Activated naive CD8-positive, alpha-beta T cell treated with anti-CD3 and anti-CD28 coated beads, Interleukin-2, amount 50 U/mL, for 24 hours (primary cell): Measurements from ENCODE around the gene SH2D4B.

Experiments
- ATAC-seq: fragments of 150-1000 bp; cut with Tn5 transposase; one replicate; pipeline ENCODE4 v1.10.0; 2021
- DNase-seq: peaks from one replicate; pipeline ENCODE4 v3.0.0; 2021
- H3K27ac Mint-ChIP-seq: one replicate; pipeline ENCODE4 v1.8.0; 2021; ENCODE audit warnings: mild to moderate bottlenecking, mixed read lengths
- H3K27me3 Mint-ChIP-seq: one replicate; pipeline ENCODE4 v1.8.0; 2021; ENCODE audit warnings: mixed read lengths
- H3K36me3 Mint-ChIP-seq: one replicate; pipeline ENCODE4 v1.8.0; 2021; ENCODE audit warnings: low read depth, mixed read lengths
- H3K4me1 Mint-ChIP-seq: one replicate; pipeline ENCODE4 v1.8.0; 2021; ENCODE audit warnings: mixed read lengths
- H3K4me3 Mint-ChIP-seq: one replicate; pipeline ENCODE4 v1.8.0; 2021; ENCODE audit warnings: mild to moderate bottlenecking, moderate library complexity, mixed read lengths
- H3K9me3 Mint-ChIP-seq: one replicate; pipeline ENCODE4 v1.8.0; 2021; ENCODE audit warnings: mixed read lengths

Gene SH2D4B

DNA sequence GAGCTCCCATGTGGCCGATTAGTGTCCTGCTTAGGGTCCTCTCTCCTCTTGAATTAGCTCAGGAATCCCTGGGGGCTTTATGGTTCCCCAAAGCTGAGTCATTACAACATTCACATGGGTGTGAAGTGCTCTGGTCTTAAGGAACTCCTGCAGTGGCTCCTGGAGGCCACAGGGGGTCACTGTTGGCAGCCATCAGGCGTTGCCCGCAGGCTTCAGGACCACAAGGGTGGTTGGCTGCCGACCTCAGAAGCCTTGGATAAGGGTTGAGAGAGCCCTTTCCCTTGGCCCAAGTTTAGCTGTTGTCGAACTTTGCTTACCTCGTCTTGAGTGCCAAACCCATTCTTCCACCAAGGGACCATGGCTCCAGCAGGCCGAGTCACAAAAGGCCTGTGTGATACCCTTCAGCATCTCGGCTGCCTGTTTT lies 61.7 kb downstream of the SH2D4B start:
- DNase-seq (peak; percentile 53), ATAC-seq (peak; percentile 60)
- Mint-ChIP-seq H3K27ac (no peak overlapping the region), H3K27me3 (no peaks in the 10 kb centered on the region), H3K9me3 (no peaks in the 10 kb centered on the region), H3K4me1 (peaks cover 8% of the 10 kb centered on the region), H3K4me3 (no peak overlapping the region), H3K36me3 (no peaks in the 10 kb centered on the region)

DNA sequence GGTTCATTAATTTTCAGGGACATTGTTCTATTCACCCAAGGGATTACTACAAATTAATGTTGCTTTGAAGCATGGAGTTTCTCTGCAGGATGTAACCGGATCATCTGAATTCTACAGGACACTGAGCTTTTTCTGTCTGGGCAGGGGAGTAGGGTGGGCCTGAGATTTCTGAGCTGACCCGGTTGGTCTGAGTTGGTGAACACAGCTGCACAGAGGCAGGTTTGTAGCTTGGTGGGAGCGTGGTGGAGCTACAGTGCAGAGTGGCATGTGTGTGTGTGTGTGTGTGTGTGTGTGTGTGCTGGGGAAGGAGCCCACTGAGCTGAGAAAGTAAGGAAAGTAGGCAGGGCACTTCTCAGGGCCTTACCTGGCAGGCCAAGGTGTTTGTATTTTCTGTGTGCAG lies 62.6 kb downstream of the SH2D4B start:
- DNase-seq (no peak), ATAC-seq (no peak)
- no peaks in the 10 kb centered on the region for H3K27me3 Mint-ChIP-seq
- no peaks in the 10 kb centered on the region for H3K9me3 Mint-ChIP-seq
- no peak overlapping the region for H3K4me3 Mint-ChIP-seq
- H3K4me1 Mint-ChIP-seq: peaks cover 8% of the 10 kb centered on the region
- no peaks in the 10 kb centered on the region for H3K36me3 Mint-ChIP-seq
- no peak overlapping the region for H3K27ac Mint-ChIP-seq

DNA sequence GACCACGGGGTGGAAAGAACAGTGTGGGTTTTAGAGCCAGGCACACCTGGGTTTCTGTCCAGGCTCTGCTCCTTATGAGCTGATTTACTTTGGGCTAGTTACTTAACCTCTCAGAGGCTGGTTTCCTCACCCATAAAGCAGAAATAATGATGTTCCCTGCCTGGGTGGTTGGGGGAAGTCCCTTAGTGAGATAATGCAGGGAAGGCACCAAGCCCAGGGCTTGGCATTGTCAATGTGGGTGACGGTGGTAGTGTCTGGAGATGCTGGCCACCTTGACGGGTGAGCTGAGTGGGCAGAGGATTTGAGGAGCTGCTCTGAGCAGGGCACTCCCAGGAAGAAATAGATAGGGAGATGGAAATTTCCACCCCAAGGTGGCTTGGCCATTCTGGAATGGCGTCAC lies 65.2 kb downstream of the SH2D4B start:
- H3K4me3 Mint-ChIP-seq: no peak overlapping the region
- no peaks in the 10 kb centered on the region for H3K27me3 Mint-ChIP-seq
- H3K9me3 Mint-ChIP-seq: no peaks in the 10 kb centered on the region
- peaks cover 5% of the 10 kb centered on the region for H3K4me1 Mint-ChIP-seq
- H3K27ac Mint-ChIP-seq: no peak overlapping the region
- no peaks in the 10 kb centered on the region for H3K36me3 Mint-ChIP-seq
- no peak for DNase-seq
- no peak for ATAC-seq

DNA sequence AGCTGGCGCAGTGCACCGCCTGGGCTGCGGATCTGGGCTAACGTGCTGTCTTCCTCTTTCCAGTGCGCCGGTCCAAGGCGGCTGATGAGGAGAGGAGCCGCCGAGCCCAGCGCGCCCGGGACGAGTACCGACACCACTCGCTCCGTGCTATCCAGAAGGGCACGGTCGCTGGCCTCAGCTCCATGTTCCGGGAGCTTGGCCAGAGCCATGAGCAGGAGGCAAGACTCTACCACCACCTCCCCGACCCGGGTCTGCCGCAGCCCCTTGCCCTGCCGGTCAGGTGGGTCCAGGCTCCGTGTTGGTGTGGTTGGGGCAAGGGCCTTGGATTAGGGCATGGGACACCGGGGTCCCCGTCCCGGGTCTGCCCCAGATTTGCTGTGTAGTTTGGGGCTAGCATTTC lies 65.8 kb downstream of the SH2D4B start:
- H3K27me3 Mint-ChIP-seq: no peaks in the 10 kb centered on the region
- H3K4me3 Mint-ChIP-seq: no peak overlapping the region
- H3K9me3 Mint-ChIP-seq: no peaks in the 10 kb centered on the region
- H3K27ac Mint-ChIP-seq: no peak overlapping the region
- ATAC-seq (no peak), DNase-seq (no peak)
- no peaks in the 10 kb centered on the region for H3K36me3 Mint-ChIP-seq
- H3K4me1 Mint-ChIP-seq: peaks cover under 1% of the 10 kb centered on the region

DNA sequence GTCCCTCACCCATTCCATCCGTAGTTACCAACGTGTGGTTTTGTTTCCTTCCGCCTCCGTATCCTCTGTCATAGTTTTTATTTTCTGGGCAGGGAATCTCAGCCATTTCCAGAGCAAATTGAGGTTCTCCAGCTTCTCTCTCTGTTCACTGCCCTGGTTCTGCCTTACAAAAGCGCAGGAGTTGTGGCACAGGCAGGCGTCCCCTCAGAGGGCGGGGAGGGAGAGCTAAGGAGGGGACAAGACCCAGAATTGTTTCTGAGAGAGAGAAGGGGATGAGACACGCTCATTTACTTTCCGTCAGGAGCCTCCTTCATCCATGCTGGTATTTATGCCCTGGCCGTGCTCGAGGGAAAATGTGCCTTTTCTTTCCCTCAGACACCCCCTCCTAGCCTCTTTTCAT lies 71.0 kb downstream of the SH2D4B start:
- Mint-ChIP-seq H3K4me1 (peaks cover 3% of the 10 kb centered on the region), H3K27me3 (no peaks in the 10 kb centered on the region), H3K4me3 (no peak overlapping the region), H3K9me3 (peaks cover 1% of the 10 kb centered on the region), H3K27ac (no peak overlapping the region), H3K36me3 (no peaks in the 10 kb centered on the region)
- no peak for ATAC-seq
- DNase-seq: no peak

DNA sequence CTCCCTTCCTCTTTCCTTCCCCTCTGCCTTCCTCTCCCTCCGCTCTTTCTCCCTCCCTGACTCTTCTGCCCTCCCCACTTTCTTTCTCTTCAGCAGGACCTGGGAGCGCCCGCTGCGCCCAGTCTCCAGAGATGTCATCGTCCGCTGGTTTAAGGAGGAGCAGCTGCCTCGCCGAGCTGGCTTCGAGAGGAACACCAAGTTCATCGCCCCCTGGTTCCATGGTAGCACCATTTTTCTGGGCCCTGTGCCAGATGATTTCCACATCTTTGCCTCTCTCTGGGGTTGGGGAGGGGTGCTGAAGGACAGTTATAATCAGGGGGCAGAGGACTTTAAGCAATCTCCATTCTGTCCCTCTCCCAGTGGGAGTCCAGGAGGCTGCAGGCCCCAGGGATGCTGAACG lies 71.6 kb downstream of the SH2D4B start:
- Mint-ChIP-seq H3K4me1 (peaks cover 3% of the 10 kb centered on the region), H3K9me3 (peaks cover 4% of the 10 kb centered on the region)
- DNase-seq: no peak

DNA sequence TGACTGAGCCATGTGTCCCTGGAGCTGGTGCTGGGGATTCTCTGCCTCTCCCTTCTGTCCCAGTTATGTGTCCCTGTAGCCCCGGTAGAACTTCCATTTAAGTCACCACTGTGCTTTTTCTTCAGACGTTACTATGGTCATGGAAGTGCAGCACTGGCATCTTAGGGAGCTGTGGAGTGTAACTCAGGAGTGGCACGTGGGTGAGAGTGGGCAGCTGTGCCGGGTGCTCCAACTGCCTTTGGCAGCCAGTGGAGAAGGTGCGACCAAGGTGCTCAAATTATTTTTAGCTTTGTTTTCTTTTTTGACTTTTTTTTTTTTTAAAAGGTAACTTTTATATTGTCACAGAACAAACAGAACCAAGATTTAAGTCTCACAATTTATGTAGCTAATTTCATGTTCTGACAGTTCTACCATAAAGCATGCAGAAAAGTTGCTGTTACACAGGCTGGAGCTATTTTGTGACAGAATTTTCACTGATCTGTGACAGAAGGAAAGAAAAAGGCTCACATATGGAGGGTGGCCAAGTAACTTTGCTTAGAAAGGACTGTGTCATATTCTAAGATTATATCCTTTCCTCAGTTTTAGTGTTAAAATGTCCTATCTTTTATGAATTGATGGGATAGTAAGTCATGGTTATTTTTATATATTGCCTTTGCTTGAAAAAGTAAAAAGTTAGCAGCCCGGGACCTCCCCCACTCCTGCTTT lies 73.9 kb downstream of the SH2D4B start:
- DNase-seq (no peak), ATAC-seq (no peak)
- Mint-ChIP-seq H3K4me3 (no peak overlapping the region), H3K27ac (no peak overlapping the region), H3K4me1 (peaks cover 3% of the 10 kb centered on the region), H3K27me3 (no peaks in the 10 kb centered on the region), H3K36me3 (no peaks in the 10 kb centered on the region), H3K9me3 (peaks cover 4% of the 10 kb centered on the region)

More for the DNA sequence above, 71.6 kb downstream of the SH2D4B start:
- H3K27ac Mint-ChIP-seq: no peak overlapping the region
- ATAC-seq: no peak
- H3K27me3 Mint-ChIP-seq: no peaks in the 10 kb centered on the region
- H3K36me3 Mint-ChIP-seq: no peaks in the 10 kb centered on the region
- no peak overlapping the region for H3K4me3 Mint-ChIP-seq

DNA sequence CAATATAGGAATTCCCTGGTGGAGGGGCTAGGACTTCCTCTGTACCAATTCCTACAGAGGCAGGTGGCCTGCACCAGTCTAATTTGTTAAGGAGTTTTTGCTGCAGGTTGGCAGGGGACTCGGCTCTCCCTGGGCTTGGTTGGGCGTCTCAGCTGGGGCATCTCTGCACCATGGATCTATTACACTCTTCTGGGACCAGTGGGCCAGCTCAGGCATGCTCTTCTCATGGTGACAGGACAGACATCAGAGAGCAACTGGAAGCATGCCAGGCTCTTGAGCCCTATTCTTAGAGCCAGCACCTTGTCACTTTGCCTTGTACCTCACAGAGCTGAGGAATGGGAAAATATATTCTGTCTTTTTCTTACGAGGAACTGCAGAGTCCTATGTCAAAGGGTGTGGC lies 74.6 kb downstream of the SH2D4B start:
- Mint-ChIP-seq H3K9me3 (peaks cover 4% of the 10 kb centered on the region), H3K27me3 (no peaks in the 10 kb centered on the region), H3K36me3 (no peaks in the 10 kb centered on the region), H3K4me1 (peaks cover 3% of the 10 kb centered on the region), H3K4me3 (no peak overlapping the region), H3K27ac (no peak overlapping the region)
- no peak for DNase-seq
- no peak for ATAC-seq

DNA sequence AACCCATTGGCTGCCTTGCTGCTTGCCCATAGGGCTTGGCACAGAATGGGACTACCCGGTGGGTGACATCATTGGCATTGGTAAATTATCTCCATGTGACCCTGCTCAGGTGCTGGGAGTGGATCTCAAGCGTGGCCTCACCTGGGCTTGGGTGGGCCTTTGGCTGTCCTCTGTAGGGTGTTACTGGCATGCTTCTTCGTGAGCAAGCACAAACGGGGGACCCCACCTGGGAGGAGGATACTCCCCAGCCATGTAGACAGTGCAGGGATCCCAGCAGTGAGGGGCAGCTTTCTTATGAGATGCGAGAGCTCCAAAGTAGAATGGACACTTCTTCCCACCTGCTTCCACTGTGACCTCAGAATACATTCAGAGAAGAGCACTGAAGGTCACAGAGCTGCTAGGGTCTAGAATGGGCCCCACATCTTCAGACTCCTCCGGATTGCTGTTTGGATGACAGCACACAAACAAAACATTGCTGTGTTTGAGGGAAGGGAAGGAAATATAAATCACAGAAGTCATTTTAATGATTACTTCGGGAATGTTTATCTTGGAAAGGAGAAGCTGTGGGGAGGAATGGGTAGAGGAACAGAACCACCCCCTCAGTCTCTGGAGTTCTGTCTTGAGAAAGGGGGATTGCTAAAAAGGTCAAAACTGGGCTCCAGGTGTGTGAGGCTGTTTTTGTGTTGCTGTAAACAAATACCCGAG lies 75.9 kb downstream of the SH2D4B start:
- no peak for ATAC-seq
- Mint-ChIP-seq H3K9me3 (peaks cover 4% of the 10 kb centered on the region), H3K27me3 (no peaks in the 10 kb centered on the region), H3K4me1 (peaks cover 1% of the 10 kb centered on the region), H3K36me3 (no peaks in the 10 kb centered on the region), H3K27ac (no peak overlapping the region), H3K4me3 (no peak overlapping the region)
- DNase-seq: no peak

DNA sequence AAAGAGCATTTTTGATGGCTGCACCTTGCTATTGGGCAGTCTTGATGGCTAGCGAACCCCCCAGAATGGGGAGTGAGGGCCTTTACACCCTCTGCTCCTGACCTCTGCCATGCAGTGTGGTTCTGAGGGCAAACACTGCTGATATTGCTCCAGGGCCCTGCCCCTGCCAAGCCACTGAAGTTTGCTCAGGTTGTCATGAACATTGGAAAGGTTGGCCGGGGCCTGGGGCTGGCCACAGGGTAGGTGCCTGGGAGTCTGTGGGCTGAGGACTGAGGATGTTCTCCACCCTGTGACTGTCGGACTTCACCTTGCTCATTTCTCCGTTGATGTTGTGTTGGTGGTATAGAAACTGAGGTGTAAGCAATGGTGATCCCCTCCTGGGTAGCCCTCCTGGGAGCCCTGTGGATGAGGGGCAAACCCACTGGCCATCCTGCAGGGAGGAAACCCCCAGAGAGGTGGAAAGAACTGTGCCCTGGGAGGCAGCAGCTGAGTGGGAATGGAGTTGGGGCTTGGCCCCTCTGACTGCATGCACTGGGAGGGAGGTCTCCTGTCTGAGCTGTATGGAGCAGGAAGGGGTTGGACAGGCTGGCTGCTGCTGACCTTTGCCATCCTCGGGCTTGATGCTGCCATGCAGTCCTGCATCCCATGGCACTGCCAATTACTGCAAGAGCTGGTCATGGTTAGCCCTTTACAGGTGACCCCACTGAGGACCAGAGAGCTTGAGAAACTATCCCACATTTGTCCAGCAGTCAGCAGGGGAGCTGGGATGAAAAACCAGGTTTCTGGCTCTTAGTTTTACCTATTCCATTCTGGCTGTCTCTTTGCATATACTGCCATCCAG lies 77.1 kb downstream of the SH2D4B start:
- DNase-seq (no peak), ATAC-seq (no peak)
- Mint-ChIP-seq H3K4me1 (no peaks in the 10 kb centered on the region), H3K4me3 (no peak overlapping the region), H3K27me3 (no peaks in the 10 kb centered on the region), H3K9me3 (peaks cover 4% of the 10 kb centered on the region), H3K36me3 (no peaks in the 10 kb centered on the region), H3K27ac (no peak overlapping the region)

DNA sequence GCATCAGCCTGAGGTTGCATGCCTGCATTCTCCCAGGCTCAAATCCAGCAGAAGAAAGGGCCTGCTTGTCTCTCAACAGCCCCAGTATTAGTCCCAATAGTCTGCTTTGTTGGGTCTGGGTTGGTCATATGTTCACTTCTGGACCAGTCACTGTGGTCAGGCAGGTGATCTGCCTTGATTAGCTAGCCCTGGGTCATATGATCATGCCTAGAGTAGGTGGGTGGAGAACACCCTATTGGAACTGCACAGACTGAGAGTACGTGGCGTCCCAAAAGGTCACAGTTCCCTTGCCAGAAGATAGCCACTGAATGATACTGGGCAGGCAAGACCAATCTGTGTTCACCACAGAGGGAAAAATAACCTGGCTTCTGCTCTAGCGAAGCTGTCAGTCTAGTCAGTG lies 80.1 kb downstream of the SH2D4B start:
- DNase-seq (no peak), ATAC-seq (no peak)
- Mint-ChIP-seq H3K27me3 (no peaks in the 10 kb centered on the region), H3K27ac (no peak overlapping the region), H3K36me3 (no peaks in the 10 kb centered on the region), H3K4me1 (no peaks in the 10 kb centered on the region), H3K9me3 (peaks cover 4% of the 10 kb centered on the region), H3K4me3 (no peak overlapping the region)

DNA sequence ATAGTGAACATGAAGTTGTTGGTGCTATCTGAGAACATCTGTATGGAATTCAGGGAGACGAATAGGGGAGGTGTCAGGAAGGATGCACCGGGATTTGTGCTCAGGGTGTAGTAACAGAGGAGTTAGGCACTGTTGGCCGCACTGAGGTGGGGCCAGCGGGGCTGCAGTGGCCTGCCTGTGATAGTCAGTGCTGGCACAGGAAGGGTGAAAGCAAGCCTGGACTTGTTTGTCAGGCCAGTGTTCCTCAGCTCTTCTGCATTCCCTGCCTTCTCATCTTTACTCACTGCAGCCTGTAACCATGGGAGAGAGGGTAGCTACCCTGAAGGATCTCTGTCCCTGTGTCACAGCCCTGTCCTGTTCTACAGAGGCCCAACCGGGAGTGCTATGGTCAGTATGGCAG lies 81.3 kb downstream of the SH2D4B start:
- H3K4me1 Mint-ChIP-seq: no peaks in the 10 kb centered on the region
- ATAC-seq (no peak), DNase-seq (no peak)
- H3K4me3 Mint-ChIP-seq: no peak overlapping the region
- H3K9me3 Mint-ChIP-seq: no peaks in the 10 kb centered on the region
- no peaks in the 10 kb centered on the region for H3K27me3 Mint-ChIP-seq
- no peaks in the 10 kb centered on the region for H3K36me3 Mint-ChIP-seq
- no peak overlapping the region for H3K27ac Mint-ChIP-seq

DNA sequence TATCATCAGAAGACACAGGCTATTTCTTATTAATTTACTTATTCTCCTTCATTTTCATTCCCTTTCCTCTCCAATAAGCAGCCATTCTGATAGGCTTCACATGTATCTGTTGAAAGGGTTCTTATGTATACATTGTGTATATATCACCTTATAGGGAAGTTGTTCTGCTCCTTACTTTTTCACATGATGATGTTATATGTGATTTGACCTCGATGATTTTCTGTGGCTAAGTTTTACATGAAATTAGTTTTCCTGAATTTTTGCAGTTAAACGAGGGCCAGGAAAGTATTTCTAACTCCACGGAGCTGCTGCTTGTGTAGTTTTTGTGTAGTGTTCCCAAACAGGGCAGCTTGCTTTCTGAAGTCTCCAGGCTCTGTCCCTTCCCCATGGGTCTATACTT lies 84.5 kb downstream of the SH2D4B start:
- ATAC-seq (no peak), DNase-seq (no peak)
- no peaks in the 10 kb centered on the region for H3K27me3 Mint-ChIP-seq
- H3K36me3 Mint-ChIP-seq: no peaks in the 10 kb centered on the region
- H3K27ac Mint-ChIP-seq: no peak overlapping the region
- no peaks in the 10 kb centered on the region for H3K9me3 Mint-ChIP-seq
- H3K4me1 Mint-ChIP-seq: no peaks in the 10 kb centered on the region
- no peak overlapping the region for H3K4me3 Mint-ChIP-seq

DNA sequence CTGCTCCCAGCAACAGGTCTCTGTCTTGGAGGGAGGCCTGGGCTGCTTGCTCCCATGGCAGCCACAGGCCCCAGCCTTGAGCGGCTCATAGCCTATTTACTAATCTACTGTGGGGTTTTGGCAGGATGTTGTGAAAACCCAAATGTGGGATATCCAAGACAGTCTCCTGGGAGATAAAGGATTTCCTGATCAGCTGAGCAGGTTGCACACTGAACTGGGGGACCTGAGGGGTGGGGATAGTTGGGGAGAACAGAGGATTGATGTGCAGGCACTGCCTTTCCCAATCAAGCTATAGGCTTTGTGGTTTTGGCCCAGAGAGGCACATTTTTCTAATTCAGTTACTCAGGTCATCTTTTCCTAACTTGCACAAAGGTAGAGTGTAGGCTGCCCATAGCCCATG lies 92.6 kb downstream of the SH2D4B start:
- DNase-seq (no peak), ATAC-seq (no peak)
- no peaks in the 10 kb centered on the region for H3K9me3 Mint-ChIP-seq
- H3K4me1 Mint-ChIP-seq: no peaks in the 10 kb centered on the region
- no peaks in the 10 kb centered on the region for H3K27me3 Mint-ChIP-seq
- H3K4me3 Mint-ChIP-seq: no peak overlapping the region
- no peak overlapping the region for H3K27ac Mint-ChIP-seq
- no peaks in the 10 kb centered on the region for H3K36me3 Mint-ChIP-seq

DNA sequence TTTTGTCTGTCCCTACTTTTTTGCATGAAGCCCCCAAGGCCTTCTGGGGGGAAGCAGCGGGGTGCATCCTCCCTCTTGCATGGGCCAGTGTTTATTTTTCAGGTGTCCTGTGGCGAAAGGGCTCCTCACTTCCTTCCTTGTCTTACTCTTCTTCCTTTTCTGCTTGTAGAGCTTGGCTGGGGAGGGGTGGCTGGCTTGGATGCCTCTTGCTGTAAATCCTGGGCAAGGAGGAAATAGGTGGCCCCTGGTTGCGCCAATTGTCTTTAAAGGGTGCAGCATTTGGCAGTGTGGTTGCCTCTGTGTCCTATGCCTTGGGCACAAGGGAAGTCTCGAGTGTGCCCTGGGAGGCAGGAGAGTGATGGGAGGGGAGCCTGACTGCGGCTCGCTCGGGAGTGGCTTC lies 95.0 kb downstream of the SH2D4B start:
- peaks cover 3% of the 10 kb centered on the region for H3K27me3 Mint-ChIP-seq
- H3K9me3 Mint-ChIP-seq: no peaks in the 10 kb centered on the region
- no peaks in the 10 kb centered on the region for H3K4me1 Mint-ChIP-seq
- no peaks in the 10 kb centered on the region for H3K36me3 Mint-ChIP-seq
- ATAC-seq: no peak
- no peak overlapping the region for H3K27ac Mint-ChIP-seq
- DNase-seq: no peak
- no peak overlapping the region for H3K4me3 Mint-ChIP-seq
